Endothelial cell (in vitro differentiated cells): ENCODE results near the gene CELSR2. TPM values are rescaled to one million over a fixed set of nuclear protein-coding genes. Genes with fewer than 3 reads are reported as not detected.

Source experiments
- DNase-seq: peaks from one replicate; pipeline ENCODE4 v3.0.0; 2021; ENCODE audit warnings: low spot score
- H3K27ac Mint-ChIP-seq: one replicate; pipeline ENCODE4 v1.8.0; 2021; ENCODE audit warnings: mixed read lengths, inconsistent platforms; ENCODE audit not compliant: unreplicated experiment
- H3K27me3 Mint-ChIP-seq: one replicate; pipeline ENCODE4 v1.8.0; 2021; ENCODE audit warnings: mild to moderate bottlenecking, moderate library complexity, mixed read lengths, inconsistent platforms; ENCODE audit not compliant: unreplicated experiment
- H3K36me3 Mint-ChIP-seq: one replicate; pipeline ENCODE4 v1.8.0; 2021; ENCODE audit warnings: mild to moderate bottlenecking, low read depth, mixed read lengths, inconsistent platforms; ENCODE audit not compliant: unreplicated experiment
- H3K4me1 Mint-ChIP-seq: one replicate; pipeline ENCODE4 v1.8.0; 2021; ENCODE audit warnings: mild to moderate bottlenecking, mixed read lengths, inconsistent platforms; ENCODE audit not compliant: unreplicated experiment
- H3K4me3 Mint-ChIP-seq: one replicate; pipeline ENCODE4 v1.8.0; 2021; ENCODE audit warnings: mild to moderate bottlenecking, mixed read lengths, inconsistent platforms; ENCODE audit not compliant: unreplicated experiment
- H3K9me3 Mint-ChIP-seq: one replicate; pipeline ENCODE4 v1.8.0; 2021; ENCODE audit warnings: mixed read lengths, inconsistent platforms; ENCODE audit not compliant: unreplicated experiment
- total RNA-seq: library from RNA; stranded (reverse); fragmentation: NEBNext Ultra II Directional; extraction: Animal tissue kit (Norgen Biotek cat#: 25700); gene quantifications from one replicate; pipeline ENCODE4 v1.2.1, GENCODE V29; 2021; ENCODE audit not compliant: unreplicated experiment
- TF ChIP-seq, protein P1 (sequence below): fragments of 200-600 bp; sonication (generic); IDR thresholded peaks from one replicate; pipeline ENCODE4 v1.5.0; 2021; ENCODE audit warnings: antibody characterized with exemption; ENCODE audit not compliant: unreplicated experiment

CELSR2 gene
- total RNA-seq, 1 donor from 2014 or later = 1.6 TPM

DNA sequence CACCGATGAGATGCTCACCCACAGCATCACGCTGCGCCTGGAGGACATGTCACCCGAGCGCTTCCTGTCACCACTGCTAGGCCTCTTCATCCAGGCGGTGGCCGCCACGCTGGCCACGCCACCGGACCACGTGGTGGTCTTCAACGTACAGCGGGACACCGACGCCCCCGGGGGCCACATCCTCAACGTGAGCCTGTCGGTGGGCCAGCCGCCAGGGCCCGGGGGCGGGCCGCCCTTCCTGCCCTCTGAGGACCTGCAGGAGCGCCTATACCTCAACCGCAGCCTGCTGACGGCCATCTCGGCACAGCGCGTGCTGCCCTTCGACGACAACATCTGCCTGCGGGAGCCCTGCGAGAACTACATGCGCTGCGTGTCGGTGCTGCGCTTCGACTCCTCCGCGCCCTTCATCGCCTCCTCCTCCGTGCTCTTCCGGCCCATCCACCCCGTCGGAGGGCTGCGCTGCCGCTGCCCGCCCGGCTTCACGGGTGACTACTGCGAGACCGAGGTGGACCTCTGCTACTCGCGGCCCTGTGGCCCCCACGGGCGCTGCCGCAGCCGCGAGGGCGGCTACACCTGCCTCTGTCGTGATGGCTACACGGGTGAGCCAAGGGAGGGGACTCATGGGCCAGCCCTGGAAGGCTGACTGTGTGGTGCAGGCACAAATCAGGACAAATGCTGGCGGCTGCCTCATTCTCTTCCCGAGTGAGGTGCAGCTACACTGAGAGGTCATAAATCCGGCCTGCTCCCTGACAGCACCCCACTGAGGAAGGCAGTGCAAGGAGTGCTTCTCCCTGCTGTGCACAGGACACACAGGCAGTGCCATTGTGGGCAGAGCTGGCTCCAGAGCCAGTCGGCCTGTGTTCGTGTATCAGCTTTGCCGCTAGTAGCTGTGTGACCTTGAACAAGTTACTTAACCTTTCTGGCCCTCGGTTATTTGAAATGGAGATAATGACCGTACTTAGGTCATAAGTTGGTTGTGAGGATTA, 9.4 kb downstream of the CELSR2 start:
- no peak overlapping the region for H3K4me3 Mint-ChIP-seq
- H3K36me3 Mint-ChIP-seq = no peaks in the 10 kb centered on the region
- DNase-seq = no peak
- no peak overlapping the region for H3K27ac Mint-ChIP-seq
- TF ChIP-seq, protein P1, sequence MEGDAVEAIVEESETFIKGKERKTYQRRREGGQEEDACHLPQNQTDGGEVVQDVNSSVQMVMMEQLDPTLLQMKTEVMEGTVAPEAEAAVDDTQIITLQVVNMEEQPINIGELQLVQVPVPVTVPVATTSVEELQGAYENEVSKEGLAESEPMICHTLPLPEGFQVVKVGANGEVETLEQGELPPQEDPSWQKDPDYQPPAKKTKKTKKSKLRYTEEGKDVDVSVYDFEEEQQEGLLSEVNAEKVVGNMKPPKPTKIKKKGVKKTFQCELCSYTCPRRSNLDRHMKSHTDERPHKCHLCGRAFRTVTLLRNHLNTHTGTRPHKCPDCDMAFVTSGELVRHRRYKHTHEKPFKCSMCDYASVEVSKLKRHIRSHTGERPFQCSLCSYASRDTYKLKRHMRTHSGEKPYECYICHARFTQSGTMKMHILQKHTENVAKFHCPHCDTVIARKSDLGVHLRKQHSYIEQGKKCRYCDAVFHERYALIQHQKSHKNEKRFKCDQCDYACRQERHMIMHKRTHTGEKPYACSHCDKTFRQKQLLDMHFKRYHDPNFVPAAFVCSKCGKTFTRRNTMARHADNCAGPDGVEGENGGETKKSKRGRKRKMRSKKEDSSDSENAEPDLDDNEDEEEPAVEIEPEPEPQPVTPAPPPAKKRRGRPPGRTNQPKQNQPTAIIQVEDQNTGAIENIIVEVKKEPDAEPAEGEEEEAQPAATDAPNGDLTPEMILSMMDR = no peak
- no peaks in the 10 kb centered on the region for H3K9me3 Mint-ChIP-seq
- peaks cover 16% of the 10 kb centered on the region for H3K27me3 Mint-ChIP-seq
- peaks cover 11% of the 10 kb centered on the region for H3K4me1 Mint-ChIP-seq

DNA sequence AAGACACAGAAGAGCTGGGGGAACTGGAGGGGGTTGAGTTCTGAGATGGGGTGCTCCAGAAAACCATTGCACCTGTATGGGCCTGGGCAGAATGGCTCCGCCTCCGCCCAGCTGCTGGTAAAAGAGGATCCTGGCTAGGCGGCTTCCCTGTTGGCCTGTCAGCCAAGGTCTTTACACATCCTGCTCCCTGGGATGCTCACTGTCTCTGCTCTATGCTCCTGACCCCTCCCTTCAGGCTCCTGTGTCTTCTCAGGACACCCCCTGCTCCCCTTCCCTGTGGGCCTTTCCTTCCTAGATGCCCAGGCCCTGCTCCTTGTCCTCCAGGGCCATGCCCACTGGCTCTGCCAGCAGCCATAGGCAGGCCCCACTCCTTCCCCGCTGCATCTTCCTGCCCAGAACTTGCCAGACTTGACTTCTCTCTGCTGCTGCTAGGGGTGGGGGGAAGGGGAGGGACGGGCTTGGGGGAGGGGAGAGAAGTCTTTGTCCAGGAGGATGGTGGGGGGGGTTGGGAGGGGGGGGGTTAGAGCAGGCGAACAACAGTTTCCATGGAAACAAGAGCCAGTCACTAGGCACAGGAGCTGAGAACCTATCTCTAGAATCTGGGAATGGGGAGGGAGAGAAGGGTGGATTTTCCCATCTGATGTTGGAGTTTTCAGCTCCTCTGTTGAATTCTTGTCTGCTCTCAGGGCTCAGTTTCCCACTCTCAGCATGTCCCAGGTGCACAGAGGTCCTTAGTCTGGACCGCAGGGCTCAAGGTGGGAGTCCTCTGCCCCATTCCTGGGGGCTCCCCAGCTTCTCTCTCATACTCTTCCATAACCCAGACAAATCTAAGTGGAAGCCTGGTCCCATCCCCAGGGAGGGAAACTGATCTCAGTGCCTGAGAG, 10.6 kb downstream of the CELSR2 start:
- H3K27ac Mint-ChIP-seq = no peak overlapping the region
- H3K9me3 Mint-ChIP-seq = no peaks in the 10 kb centered on the region
- DNase-seq = no peak
- H3K36me3 Mint-ChIP-seq = no peaks in the 10 kb centered on the region
- peaks cover 8% of the 10 kb centered on the region for H3K4me1 Mint-ChIP-seq
- no peak overlapping the region for H3K4me3 Mint-ChIP-seq
- TF ChIP-seq, protein P1 = no peak
- H3K27me3 Mint-ChIP-seq = peaks cover 16% of the 10 kb centered on the region

DNA sequence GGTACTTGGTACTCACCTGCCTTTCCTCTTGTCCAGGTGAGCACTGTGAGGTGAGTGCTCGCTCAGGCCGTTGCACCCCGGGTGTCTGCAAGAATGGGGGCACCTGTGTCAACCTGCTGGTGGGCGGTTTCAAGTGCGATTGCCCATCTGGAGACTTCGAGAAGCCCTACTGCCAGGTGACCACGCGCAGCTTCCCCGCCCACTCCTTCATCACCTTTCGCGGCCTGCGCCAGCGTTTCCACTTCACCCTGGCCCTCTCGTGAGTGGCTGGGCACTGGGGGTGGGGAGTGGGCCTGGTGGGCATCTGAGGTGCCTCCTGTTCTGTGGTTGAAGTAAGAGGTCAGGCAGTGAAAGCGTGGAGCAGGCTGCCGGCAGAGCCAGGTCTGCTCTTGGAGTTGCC, 11.7 kb downstream of the CELSR2 start:
- H3K36me3 Mint-ChIP-seq = no peaks in the 10 kb centered on the region
- no peak for DNase-seq
- no peak overlapping the region for H3K4me3 Mint-ChIP-seq
- peaks cover 2% of the 10 kb centered on the region for H3K4me1 Mint-ChIP-seq
- H3K27me3 Mint-ChIP-seq = peaks cover 14% of the 10 kb centered on the region
- TF ChIP-seq, protein P1 = no peak
- H3K27ac Mint-ChIP-seq = no peak overlapping the region
- no peaks in the 10 kb centered on the region for H3K9me3 Mint-ChIP-seq

DNA sequence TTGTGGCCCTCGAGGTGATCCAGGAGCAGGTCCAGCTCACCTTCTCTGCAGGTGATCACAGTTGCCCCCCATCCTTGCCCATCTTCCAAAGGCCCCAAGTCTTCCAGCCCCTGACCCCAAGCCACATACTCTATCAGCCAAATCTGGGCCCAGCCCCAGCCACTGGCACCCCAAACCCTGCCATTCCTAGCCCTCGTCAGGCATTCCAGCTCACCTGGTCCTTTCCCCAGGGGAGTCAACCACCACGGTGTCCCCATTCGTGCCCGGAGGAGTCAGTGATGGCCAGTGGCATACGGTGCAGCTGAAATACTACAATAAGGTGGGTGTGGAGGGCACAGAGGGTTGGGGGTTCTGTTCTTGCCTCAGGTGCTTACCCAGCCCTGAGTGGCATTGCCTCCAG, 12.2 kb downstream of the CELSR2 start:
- peaks cover 14% of the 10 kb centered on the region for H3K27me3 Mint-ChIP-seq
- TF ChIP-seq, protein P1 = no peak
- peak overlapping the region; percentile 67 for H3K27ac Mint-ChIP-seq
- H3K4me3 Mint-ChIP-seq = no peak overlapping the region
- H3K9me3 Mint-ChIP-seq = no peaks in the 10 kb centered on the region
- H3K4me1 Mint-ChIP-seq = peaks cover 2% of the 10 kb centered on the region
- no peak for DNase-seq
- no peaks in the 10 kb centered on the region for H3K36me3 Mint-ChIP-seq
